ENCODE measurements around the gene SSU72.

DNA sequence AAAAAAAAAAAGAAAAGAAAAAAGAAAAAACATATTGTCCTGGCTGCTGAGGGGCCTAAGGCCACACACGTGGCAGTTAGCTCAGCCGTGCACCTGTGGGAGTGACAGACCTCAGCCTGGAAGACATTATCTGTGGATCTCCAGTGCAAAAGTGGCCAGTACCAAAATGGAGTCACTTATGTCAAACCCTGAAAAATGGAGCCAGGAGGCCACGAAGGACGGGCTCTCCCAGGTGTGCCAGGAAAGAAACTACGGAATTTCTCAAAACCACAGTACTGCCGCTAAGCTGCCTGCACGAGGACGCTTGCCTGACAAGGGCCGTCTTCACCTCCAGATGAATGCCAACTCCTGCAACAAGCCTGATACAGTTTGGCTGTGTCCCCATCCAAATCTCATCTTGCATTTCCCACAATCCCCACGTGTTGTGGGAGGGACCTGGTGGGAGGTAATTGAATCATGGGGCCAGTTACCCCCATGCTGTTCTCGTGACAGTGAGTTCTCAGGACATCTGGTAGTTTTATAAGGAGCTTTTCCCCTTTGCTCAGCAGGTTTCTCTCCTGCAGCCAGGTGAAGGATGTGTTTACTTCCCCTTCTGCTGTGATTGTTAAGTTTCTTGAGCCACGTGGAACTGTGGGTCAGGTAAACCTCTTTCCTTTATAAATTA is 35.3 kb upstream of the SSU72 start:
- TF ChIP-seq EZH2 (IDR thresholded peaks at IDR 0.05; ENCODE audit: low read length) = no peak
- TF ChIP-seq, protein P1, sequence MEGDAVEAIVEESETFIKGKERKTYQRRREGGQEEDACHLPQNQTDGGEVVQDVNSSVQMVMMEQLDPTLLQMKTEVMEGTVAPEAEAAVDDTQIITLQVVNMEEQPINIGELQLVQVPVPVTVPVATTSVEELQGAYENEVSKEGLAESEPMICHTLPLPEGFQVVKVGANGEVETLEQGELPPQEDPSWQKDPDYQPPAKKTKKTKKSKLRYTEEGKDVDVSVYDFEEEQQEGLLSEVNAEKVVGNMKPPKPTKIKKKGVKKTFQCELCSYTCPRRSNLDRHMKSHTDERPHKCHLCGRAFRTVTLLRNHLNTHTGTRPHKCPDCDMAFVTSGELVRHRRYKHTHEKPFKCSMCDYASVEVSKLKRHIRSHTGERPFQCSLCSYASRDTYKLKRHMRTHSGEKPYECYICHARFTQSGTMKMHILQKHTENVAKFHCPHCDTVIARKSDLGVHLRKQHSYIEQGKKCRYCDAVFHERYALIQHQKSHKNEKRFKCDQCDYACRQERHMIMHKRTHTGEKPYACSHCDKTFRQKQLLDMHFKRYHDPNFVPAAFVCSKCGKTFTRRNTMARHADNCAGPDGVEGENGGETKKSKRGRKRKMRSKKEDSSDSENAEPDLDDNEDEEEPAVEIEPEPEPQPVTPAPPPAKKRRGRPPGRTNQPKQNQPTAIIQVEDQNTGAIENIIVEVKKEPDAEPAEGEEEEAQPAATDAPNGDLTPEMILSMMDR (optimal IDR thresholded peaks at IDR 0.05 in 1 of 3, IDR thresholded peaks at IDR 0.05 in 1 of 3, conservative IDR thresholded peaks at IDR 0.05 in 1 of 3; ENCODE audit: extremely low read depth in 1 of 3, insufficient read depth in 2 of 3, low read length in 3 of 3) = no peak

Data from keratinocyte (primary cell).